ENCODE results near the gene EML5.

The EML5 gene

DNA sequence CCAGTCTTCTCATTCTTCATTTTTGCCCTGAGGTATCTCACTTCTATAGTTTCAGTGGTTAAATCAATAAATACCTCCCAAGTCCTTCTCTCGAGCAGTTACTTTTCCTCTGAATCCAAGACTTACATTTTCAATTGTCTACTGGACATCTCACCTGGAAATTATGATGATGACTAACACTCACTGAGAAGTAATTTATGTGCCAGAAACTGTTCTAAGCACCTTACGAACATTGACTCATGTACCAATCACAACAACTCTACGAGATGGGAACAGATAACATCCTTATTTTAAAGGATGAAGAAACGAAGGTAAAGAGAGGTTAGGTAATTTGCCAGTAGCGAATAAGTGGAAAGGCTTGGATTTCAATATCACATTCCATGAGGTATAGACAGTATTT is 94.1 kb downstream of the EML5 start:
- DNase-seq, result no peak

DNA sequence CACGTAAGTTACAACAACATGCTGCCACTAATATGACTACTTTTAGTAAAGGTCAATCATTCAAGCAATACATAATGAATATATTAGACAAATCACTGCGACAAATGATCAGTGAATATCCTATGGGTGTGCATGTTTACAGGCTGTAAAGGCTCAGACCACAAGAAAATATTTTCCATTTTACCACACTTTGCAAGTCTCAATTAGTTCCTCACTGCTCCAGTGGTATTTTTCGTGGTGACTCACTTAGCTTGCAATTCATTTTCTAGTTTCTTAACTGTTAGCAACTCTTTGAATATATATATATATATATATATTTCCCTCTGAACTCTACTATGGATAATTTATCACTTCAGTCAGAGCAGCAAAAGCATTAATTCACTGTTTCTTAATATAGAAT is 96.9 kb downstream of the EML5 start:
- DNase-seq, result no peak

DNA sequence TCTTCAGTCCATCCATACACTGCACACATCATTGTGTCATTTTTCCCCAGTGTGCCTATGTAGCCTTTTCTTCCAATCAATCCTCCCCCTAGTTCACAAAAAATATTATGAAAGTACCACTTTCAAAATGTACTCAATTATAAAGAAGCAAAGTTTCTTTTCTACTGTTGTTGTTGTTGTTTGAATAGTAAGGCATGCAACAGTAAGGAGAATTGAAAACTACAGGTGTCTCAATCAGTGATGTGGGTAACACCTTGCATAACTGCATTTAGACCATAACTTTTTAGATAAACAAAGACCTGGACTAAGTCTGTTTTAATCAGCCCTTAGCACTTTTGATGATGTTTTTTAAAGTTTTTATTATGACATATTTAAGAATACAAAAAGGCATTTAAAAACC is 104.4 kb downstream of the EML5 start:
- DNase-seq, result no peak

DNA sequence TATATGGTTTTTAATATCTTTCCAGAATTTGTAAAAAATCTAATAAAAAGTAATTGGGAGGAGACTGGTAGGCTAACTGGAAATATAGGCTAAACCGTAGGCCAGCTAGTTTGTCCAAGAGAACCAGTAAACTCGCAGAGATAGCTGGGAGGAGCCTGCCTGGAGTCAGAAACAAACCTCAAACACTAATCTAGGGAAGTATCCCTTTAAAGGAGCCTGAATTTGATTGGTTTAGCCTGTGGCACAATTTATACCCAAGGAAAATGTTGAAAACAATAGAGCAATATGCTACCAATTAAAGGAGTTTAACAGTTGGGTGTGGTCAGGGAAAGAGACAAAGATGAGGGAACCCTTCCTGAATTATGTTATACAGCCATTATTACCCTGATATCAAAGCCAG is 109.6 kb downstream of the EML5 start:
- no peak for DNase-seq

DNA sequence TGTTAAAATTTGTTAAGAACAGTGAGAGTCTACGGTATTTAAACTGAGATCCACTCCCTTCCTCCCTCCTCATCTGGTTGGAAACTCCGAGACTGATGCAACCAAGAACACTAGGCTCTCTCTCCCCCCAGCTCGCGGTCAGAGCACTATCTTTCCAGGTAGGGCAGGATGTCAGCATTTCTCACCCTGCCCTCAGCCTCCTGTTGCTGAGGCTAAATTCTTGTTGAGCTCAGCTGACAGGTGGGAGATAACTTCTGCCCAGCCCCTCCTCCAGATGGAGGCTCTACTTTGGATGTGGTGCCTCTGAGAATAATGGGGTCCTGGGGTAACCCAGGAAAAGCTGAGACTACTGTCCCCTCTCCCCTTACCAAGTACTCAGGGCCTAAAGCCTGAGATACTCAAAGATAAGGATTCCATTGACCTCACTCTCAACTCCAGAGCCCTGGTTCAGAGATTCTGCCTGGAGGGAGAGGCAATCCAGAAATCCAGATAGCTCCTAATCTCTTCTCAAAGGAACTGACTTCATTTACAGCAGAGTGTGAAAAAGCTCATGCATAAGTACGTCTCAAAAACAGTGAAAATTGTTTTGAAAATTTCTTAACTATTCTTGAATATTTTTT is 110.1 kb downstream of the EML5 start:
- no peak for DNase-seq

DNA sequence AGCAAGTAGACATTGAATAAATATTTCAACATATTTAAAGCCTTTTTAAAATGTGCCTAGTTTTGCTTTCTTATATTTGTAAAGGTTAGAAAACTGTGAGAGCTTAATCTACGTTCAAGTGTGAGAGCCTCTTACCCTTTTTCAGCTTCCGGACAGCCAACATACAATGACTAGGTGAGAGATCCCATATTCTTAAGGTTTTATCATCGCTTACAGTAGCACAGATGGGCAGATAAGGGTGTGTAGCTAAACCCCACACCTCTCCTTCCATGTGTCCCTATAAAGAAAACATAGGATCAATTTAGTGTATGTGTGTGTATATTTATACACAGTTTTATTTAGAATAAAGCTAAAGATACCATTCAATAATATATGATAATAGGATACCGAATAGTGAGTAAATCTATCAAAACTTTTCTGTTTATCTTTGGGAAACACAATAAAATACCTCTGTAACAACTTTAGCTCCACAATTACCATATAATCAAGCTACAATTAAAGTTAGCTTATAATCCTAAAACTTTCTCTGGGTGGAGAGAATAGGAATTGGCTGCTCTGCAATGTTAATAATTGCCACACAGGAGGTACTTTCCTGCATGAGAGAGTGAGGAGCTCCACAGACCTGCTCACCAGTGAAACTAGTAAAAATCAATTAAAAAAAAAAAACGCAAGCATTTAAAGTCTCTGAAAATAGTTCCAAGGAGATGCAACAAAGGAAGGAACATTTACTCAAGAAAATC is 110.8 kb downstream of the EML5 start:
- DNase-seq, result no peak

DNA sequence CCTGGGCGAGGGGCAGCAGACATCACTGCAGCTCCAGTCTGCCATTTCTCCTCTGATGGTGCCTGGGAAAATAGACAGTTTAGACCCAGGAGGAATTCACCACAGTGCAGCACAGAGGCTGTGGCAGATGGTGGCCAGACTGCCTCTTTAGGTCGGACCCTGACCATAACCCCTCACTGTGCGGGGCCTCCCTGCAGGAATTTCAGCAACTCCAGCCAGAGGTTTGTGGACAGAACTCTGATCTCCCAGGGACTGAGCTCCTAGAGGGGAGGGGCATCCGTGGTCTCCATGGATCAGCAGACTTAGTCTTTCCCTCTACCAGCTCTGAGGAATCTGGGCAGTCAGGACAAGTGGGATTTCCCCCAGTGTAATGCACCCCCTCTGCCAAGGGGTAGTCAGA is 123.4 kb downstream of the EML5 start:
- no peak for DNase-seq

DNA sequence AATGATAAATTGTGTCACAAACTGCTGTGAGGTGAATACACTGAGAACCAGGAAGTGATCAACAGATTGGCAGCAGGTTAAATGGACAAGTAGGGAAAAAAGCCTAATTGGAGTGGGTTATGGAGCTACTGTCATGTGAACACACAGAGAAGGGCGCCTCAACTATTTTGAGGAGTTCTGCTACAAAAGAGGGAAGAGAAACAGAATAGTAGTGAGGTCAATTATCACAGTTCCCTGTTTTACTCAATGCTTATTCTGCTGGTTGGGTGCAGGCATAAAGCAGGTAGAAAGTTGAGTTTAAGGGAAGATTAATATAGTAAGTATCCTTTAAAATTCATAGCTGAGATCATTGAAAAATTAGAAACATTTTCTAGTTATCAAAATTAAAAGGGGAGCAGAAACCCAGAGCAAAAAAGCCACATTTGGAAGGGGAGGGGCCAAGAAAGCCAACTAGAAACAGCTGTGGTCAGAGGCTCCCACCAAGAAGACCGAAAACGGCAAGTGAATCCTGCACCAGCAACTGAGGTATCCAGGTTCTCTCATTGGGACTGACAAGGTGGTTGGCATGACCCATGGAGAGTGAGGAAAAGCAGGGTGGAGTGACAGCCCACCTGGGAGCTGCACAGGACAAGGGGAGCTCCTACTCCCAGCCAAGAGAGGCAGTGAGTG is 124.2 kb downstream of the EML5 start:
- DNase-seq, result no peak

DNA sequence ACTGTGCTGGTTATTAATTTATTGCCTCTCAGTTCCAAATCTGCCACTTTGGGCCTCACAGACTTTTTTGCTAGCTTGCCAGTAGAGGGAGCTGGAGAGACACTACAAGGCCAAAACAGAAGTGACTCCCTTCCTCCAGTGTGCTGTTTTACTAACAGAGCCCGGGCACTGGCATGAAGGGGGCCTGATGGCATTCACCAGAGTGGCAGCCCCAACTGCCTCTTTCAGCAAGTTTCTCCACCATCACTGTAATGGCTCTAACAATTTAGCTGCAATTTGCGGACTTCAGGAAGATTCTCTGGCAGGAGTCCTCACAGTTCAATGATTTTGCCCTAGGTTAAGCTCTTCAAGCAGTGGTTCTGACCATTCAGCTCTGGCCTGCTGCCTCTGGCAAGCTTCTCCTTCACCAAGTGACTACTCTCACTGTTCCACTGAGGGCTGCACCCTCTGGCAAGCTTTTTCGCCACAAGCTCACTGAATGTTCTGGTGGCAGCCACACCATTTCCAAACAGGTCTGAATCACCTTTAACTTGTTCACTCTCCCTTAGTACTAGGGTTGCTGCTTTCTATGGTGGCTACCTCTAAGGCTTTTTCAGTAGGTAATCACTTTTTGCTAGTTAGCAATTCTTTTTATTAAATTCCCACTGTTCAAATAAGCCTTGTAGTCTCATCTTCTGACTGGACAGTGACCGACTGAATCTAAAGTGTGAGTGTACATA is 125.0 kb downstream of the EML5 start:
- DNase-seq, result peak; percentile 87

DNA sequence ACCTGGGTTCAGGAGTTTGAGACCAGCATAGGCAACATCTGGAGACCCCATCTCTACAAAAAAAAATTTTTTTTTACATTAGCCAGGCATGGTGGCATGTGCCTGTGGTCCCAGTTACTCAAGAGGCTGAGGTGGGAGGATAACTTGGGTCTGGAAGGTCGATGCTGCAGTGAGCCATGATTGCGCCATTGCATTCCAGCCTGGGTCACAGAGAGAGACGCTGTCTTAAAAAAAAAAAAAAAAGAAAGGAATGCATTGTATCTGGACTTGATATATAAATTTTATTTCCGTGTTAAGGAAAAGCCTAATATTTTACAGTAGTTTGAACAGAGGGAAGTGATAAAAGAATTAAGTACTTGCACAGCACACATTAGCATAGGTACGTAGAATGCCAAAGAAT is 132.7 kb downstream of the EML5 start:
- no peak for DNase-seq

DNA sequence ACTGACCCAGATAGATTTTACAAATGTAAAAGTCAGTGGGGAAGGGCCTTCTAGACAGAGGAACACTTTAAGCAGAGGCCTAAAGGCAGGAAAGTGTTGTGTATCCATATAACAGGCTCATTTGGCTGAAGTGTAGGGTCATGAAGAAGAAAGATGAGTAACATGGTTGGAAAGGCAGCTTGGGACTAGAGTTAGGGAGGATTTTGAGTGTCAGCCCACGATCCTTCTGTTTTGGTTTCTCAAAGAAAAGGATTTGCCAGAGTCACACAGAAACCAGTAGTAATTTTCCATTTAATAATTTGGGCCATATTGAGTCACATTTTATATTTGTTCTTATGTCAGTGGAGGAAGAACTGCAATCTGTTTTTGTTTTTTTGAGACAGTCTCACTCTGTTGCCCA is 153.5 kb downstream of the EML5 start:
- DNase-seq, result no peak

DNA sequence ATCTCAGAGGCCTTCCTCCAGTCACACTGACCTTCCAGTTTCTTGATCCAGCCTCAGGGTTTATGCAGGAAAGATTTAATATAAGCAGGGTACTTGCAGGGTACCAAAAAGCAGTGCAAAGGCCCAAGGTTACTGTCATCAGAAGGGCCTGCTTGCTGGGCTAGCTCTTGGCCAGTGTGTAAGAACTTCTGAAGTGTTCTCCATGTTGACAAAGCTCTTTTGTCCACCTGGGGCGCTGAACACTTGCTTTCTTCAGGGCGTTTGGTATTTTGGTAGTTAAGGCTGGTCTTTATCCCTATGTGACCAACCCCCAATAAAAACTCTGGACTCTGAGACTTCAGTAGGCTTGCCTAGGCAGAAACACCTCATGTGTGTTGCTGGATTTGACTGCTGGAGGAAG is 160.2 kb downstream of the EML5 start:
- no peak for DNase-seq

DNA sequence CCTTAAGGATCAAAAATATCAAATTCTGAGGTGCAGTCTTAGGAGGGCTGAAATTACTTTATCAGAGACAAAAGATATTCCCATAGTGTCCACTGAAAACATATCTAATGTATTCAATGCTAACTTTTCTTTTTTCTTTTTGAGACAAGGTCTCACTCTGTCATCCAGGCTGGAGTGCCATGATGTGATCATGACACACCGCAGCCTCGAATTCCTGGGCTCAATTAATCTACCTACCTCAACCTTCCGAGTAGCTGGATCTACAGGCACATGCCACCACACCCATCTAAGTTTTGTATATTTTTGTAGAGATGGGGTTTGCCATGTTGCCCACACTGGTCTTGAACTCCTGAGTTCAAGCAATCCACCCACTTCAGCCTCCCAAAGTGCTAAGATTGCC is 161.7 kb downstream of the EML5 start:
- no peak for DNase-seq

DNA sequence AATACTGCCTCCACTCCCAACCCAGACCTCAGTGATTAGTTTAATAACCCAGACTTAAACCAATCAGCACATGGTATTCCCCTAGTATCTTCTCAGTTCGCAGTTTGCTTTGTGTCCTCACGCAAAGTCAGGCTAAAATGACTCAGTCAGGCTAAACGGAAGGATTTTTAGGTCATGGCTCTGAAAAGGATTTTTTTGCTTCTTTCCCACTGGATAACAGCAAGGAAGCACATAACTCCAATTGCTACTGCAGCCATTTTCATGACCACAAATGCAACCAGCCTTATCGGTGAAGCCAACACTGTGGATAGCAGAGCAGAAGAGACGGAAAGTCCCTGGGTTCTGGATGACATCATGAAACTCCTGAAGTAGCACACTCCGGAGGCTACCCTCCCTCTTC is 162.2 kb downstream of the EML5 start:
- DNase-seq, result no peak

DNA sequence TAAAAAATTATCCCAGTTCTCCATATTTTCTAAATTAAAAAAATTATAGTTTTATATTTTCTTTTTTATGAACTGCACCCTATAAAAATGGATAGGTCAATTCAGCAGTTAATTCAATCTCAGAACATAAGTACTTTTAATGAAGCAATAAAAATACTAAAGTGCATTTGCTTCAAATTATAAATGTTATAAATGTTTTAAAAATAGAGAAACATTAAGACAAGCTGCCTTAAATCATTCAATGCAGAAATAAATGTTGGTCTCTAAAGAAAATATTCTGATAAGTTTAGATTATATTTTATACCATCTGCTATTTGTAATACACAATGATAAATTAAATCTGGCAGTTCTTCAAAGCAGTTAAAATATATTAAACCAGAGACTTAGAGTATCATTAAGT is 164.3 kb downstream of the EML5 start:
- DNase-seq, result no peak

DNA sequence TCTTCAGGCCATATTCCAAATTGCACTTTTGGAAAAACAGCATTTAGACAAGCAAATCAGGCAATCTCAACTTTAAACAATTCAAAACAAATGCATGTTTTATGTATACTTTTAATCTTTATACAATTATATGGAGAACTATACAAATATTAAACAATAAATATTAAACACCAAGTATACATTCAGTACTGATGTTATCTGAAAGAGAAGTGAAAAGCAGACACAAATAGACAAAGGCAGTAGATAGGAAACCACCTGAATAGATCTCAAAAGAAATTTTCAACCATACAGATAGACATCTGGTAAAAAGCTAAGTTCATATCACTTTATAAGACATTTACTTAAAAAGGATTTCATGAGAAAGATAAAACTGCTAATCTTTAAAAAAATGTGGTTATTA is 164.7 kb downstream of the EML5 start:
- DNase-seq, result no peak

DNA sequence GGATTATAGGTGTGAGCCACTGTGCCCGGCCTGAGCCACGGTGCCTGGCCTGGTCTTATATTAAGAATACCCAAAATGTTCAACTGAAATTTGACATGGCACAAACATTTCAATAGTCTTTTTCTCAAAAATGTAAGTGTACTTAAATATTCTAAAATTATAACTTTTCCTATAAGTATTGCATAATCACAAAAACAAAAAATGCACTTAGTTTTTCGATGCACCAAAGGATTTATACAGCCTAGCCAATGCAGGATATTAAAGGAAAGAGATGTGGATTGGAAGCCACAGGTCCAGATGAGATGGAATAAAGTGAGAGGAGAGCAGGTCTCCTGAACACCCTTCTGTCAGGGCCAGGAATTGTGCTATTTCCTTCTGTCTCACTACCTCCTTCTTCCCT is 167.1 kb downstream of the EML5 start:
- no peak for DNase-seq

DNA sequence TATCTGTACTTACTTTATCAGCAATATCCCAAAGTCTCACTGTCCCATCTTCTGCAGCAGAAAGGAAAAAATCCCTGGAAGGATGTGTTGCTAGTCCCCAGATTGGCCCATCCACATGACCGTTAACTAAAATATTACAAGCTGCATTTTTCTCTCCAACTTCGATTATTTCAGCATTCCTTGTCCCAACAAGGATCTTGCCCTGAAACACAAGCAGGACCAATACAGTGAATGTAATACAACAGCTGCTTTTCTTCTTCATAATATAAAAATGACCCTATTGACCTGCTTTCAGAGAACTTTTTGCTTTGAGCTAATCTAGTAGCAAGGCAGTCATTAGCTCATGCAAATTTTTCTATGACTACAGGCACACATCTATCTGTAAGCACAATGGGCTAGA is 171.7 kb downstream of the EML5 start:
- DNase-seq, result no peak

DNA sequence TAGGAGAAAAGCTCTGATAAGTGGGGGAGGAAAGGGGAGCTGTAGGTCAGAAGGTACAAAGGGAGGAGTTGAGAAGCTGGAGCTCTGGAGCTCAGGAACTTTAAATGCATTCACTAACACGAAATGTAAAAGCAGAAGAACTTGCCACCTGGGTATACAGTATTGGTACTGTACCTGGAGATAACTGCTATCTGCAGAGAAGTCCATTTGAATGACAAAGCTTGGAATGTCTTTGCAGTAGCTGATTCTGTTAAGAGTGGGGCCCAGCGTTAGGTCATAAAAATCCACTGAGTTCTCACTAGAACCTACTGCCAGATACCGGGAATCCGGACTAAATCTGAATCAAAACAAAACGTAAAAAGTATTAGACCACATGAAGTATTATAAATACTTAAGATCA is 174.3 kb downstream of the EML5 start:
- DNase-seq, result no peak

DNA sequence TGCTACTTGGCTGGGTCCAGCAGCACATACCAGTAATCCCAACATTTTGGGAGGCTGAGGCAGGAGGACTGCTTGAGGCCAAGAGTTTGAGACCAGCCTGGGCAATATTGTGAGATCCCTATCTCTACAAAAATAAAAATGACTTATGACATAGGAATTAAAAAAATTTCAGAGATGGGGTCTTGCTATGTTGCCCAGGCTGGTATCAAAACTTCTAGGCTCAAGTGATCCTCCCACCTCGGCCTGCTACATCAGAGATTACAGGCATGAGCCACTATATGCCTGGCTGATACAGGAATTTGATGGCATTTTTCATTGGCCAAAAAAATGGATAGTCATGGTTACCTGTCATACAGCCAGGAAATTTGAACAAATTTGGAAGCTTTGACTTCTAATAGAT is 175.3 kb downstream of the EML5 start:
- no peak for DNase-seq

DNA sequence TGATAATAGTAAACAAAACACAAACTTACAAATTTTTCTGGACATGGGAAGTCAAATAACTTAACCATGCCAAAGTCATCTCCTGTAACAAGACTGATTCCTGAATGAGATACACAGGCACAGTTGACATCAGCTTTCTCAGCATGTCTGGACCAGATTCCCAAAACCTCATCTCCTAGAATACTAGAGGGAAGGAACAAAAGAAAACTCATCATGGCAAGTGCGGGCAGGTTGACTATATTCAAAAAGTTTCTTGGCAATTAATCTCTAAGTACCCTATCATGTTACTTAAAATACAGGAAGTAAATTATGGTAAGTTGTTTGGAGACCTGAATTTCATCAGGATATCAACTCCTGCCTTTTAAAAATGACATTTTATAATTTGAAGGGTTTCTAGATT is 176.1 kb downstream of the EML5 start:
- DNase-seq, result peak; percentile 90

DNA sequence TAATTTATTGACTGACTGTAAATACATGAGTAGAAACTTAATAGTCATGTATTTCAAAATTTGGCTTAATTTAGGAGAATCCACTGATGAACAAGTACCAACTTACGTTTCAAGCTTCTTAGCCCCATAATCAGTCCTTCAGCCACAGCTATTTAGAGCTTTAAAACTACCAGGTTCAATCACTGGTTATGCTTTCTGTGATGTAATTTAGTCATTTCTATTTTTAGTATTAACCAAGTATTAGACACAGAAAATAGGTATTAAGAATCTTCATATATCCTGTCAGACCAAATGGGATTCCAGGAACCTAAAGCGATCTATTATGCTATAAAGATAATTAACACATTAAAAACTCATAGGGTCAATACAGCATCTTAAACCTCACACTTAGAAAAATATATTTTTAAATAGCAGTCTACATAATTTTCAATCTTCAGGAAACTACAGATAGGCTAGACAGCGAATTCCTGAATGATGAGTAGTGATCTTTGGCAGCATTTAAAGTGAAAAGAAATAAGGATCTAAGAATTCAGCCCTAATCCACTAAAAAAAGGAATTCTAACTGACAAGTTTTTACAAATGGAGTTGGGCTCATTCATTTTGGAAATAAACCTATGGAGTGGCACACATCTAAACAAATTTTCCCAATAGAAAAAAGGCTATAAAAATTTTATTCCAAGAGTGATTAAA is 178.4 kb downstream of the EML5 start:
- DNase-seq, result no peak

DNA sequence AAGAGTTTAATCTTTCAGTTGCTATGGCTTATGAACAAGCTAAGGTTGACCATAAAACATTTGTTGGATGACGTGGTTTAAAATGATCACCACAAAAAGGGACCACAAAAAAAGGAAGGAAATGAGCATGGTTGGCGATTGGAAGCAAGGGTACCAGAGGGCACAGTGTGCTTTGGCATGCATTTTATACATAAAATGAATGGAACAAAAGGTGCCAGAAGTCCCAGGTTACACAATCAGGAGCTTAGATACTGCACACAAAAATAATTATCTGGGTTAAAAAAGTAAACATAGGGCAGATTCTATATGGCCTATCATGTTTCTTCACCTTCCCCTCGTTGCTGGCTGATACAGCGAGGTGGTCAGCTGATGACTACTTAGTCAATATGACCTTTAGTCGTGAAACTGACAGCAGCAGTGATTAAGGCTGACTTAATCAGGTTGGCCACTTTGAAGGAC is 179.2 kb downstream of the EML5 start:
- no peak for DNase-seq
